ENCODE results near the gene MBLAC2. TPM values are rescaled to one million over a fixed set of nuclear protein-coding genes. Genes with fewer than 3 reads are reported as not detected.

Gene MBLAC2
- total RNA-seq, 2 donors from 2014 or later: 6.0 to 13.8 TPM

GRCh38 chr5:90446961-90447360, 27.6 kb downstream of the MBLAC2 start:
- Histone ChIP-seq H3K27ac (no peak overlapping the region), H3K27me3 (no peaks in the 10 kb centered on the region), H3K36me3 (replicated peaks in 1 of 2; ENCODE audit: insufficient read depth in 1 of 2, low read depth in 2 of 2) (no peaks in the 10 kb centered on the region), H3K4me3 (no peak overlapping the region), H3K9me3 (no peaks in the 10 kb centered on the region), H3K4me1 (no peaks in the 10 kb centered on the region)
- DNase-seq: no peak
- no peak for ATAC-seq
- TF ChIP-seq POLR2A (IDR thresholded peaks at IDR 0.05) (no peak), CTCF (IDR thresholded peaks at IDR 0.05) (no peak)
- intact Hi-C loops (cut with DNase I): no loop called here

GRCh38 chr5:90440644-90441043, 33.9 kb downstream of the MBLAC2 start:
- no peak for DNase-seq
- no peaks in the 10 kb centered on the region for H3K9me3 ChIP-seq
- H3K4me1 ChIP-seq: peaks cover 7% of the 10 kb centered on the region
- no peaks in the 10 kb centered on the region for H3K36me3 ChIP-seq (replicated peaks in 1 of 2; ENCODE audit: insufficient read depth in 1 of 2, low read depth in 2 of 2)
- H3K27me3 ChIP-seq: no peaks in the 10 kb centered on the region
- WGBS, 2 donors: 41 to 47% methylated on average over 2 of the region's 2 CpGs
- no peak overlapping the region for H3K4me3 ChIP-seq
- H3K27ac ChIP-seq: no peak overlapping the region
- no peak for TF ChIP-seq CTCF (IDR thresholded peaks at IDR 0.05)
- TF ChIP-seq POLR2A (IDR thresholded peaks at IDR 0.05): no peak
- intact Hi-C loops (cut with DNase I): no loop called here
- no peak for ATAC-seq

- ATAC-seq (no peak), DNase-seq (peak in 1 of 4 donors; percentile 5)
- H3K36me3 ChIP-seq (replicated peaks in 1 of 2; ENCODE audit: insufficient read depth in 1 of 2, low read depth in 2 of 2): no peaks in the 10 kb centered on the region
- intact Hi-C loops (cut with DNase I): loop anchor here (10.0 kb wide), 1 partner anchor 97 kb away; no protein-coding TSS in a partner anchor
- H3K9me3 ChIP-seq: no peaks in the 10 kb centered on the region
- no peaks in the 10 kb centered on the region for H3K27me3 ChIP-seq
- 6 to 26% methylated on average over 1 of the region's 1 CpG for WGBS, 2 donors
- H3K27ac ChIP-seq: no peak overlapping the region
- H3K4me1 ChIP-seq: peaks cover 7% of the 10 kb centered on the region
- no peak overlapping the region for H3K4me3 ChIP-seq
- TF ChIP-seq POLR2A (IDR thresholded peaks at IDR 0.05) (no peak), CTCF (IDR thresholded peaks at IDR 0.05) (no peak)
Measured at GRCh38 chr5:90438100-90438499, 36.5 kb downstream of the MBLAC2 start.

GRCh38 chr5:90437663-90438062, 36.9 kb downstream of the MBLAC2 start:
- Histone ChIP-seq H3K9me3 (no peaks in the 10 kb centered on the region), H3K4me1 (peaks cover 7% of the 10 kb centered on the region), H3K27me3 (no peaks in the 10 kb centered on the region), H3K36me3 (replicated peaks in 1 of 2; ENCODE audit: insufficient read depth in 1 of 2, low read depth in 2 of 2) (no peaks in the 10 kb centered on the region), H3K27ac (no peak overlapping the region), H3K4me3 (no peak overlapping the region)
- intact Hi-C loops (cut with DNase I): loop anchor here (10.0 kb wide), 1 partner anchor 97 kb away; no protein-coding TSS in a partner anchor
- TF ChIP-seq CTCF (IDR thresholded peaks at IDR 0.05): no peak
- TF ChIP-seq POLR2A (IDR thresholded peaks at IDR 0.05): no peak
- no peak for ATAC-seq
- DNase-seq: no peak

GRCh38 chr5:90434116-90434714, 40.4 kb downstream of the MBLAC2 start:
- Histone ChIP-seq H3K27me3 (no peaks in the 10 kb centered on the region), H3K9me3 (no peaks in the 10 kb centered on the region), H3K4me3 (no peak overlapping the region), H3K36me3 (replicated peaks in 1 of 2; ENCODE audit: insufficient read depth in 1 of 2, low read depth in 2 of 2) (no peaks in the 10 kb centered on the region), H3K4me1 (peaks cover 7% of the 10 kb centered on the region), H3K27ac (no peak overlapping the region)
- peak in 6 of 7 experiments; percentile 22 to 57 (median 40) for TF ChIP-seq CTCF (IDR thresholded peaks at IDR 0.05)
- TF ChIP-seq POLR2A (IDR thresholded peaks at IDR 0.05): no peak
- ATAC-seq (no peak), DNase-seq (peak; percentile 27 to 65 (median 38))
- 55 to 60% methylated on average over 5 of the region's 5 CpGs for WGBS, 2 donors
- intact Hi-C loops (cut with DNase I): loop anchor here (10.0 kb wide), 1 partner anchor 101 kb away; no protein-coding TSS in a partner anchor

Measured in body of pancreas (tissue), 4 donors.